Heart left ventricle (tissue), 13 donors: ENCODE data around the gene LSAMP.

Source experiments
- CTCF ChIP-seq, 12 donors: fragments of 200-600 bp; sonication (generic) in 4 of 12; IDR thresholded peaks; one replicate each; pipeline versions ENCODE4 v1.5.0 to v1.8.0; 2018 to 2022; ENCODE audit warnings: antibody characterized with exemption in 12 of 12, mild to moderate bottlenecking in 5 of 12
- POLR2A ChIP-seq, 2 donors: fragments of 450-650 bp; IDR thresholded peaks; one replicate each; pipeline ENCODE4 v1.6.1; 2017; ENCODE audit warnings: antibody characterized with exemption in 2 of 2, mild to moderate bottlenecking in 2 of 2, moderate library complexity in 2 of 2
- donor health status: ischemic (EF 13 %, LVEDD 7.1; RV severe dilation, severe dysfunction).
- donor health status: DM: no; HTN: yes; CAD: no.
- donor health status: DM: no; HTN: no; CAD: no.
- donor health status: ischemic (EF 25% LVEDD 6.9; RV normal size, moderate dysfunction).
- donor health status: ischemic (EF 25% LVEDD 5.7; RV mildly dilated, moderate dysfunction).
- donor health status: ischemic (EF 35%, LVEDD 5.7; RV mildly dilated, moderate dysfunction).
- donor health status: nonischemic (EF 11% LVEDD 7.7; RV severe dilation, severe dysfunction).
- donor health status: DM: yes; HTN: yes; CAD: no.
- donor health status: PGD.
- donor health status: ischemic (EF 29% LVEDD 5.4; RV normal size, mild dysfunction).
- donor health status: nonischemic (EF 23%, LVEDD 6.1; RV moderate dilation, normal function).

GRCh38 chr3:115831864-115832263 is 613.4 kb downstream of the LSAMP start:
- TF ChIP-seq CTCF (IDR thresholded peaks at IDR 0.05) (no peak), POLR2A (IDR thresholded peaks at IDR 0.05) (no peak)
